Measurements from ENCODE around the gene RGP1.

RGP1 gene

DNA sequence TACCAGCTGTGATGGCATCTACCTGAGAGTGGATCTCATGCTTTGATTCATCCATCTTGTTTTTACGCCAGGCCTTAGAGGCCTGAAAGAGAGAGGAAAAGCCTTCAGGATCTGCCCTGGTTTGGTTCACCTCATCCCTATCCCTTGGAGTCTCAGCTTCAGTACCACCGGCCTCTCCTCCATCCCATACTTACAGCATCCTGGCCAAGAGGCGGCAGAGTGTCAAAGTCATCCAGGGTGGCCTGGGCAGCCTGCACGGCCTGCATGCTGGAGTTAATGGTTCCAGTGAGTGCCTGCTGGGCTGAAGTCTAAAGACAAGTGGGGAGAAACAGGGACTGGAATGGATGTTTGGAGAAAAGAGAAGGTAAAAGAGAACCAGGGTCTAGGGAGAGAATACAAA lies 29.5 kb upstream of the RGP1 start:
- Histone ChIP-seq H3K4me3 (ENCODE audit: insufficient read depth, low read depth, low read length, poor library complexity, severe bottlenecking) (no peak overlapping the region), H3K27ac (ENCODE audit: insufficient read depth, low read length, poor library complexity, severe bottlenecking) (no peak overlapping the region), H3K4me1 (ENCODE audit: control insufficient read depth, insufficient read depth, low read length, poor library complexity, severe bottlenecking) (no peaks in the 10 kb centered on the region), H3K36me3 (ENCODE audit: control insufficient read depth, insufficient read depth, low read length) (peaks cover 100% of the 10 kb centered on the region), H3K9me3 (ENCODE audit: control insufficient read depth, low read length) (no peaks in the 10 kb centered on the region), H3K27me3 (replicated peaks; ENCODE audit: control insufficient read depth, insufficient read depth, low read length, poor library complexity, severe bottlenecking) (no peaks in the 10 kb centered on the region)
- DNase-seq, result no peak

DNA sequence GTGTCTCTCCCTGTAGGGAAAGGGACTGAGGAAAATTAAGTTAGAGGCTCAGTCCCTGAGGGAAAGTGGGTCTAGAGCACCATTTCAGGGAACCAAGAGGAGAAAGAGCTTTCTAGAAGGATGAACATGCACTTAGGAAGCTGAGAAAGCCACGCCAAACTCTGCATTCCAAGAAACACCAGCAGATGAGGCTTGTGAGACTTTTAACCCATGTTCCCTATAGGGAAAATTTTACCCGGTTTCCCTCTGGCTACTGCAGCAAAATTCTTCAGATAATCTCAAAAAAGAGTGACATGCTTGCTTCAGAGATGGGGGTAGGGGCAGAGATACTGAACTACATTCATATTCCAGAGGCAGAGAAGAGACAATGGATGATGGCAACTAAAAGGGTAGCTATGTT lies 25.7 kb upstream of the RGP1 start:
- no peaks in the 10 kb centered on the region for H3K9me3 ChIP-seq (ENCODE audit: control insufficient read depth, low read length)
- H3K27me3 ChIP-seq (replicated peaks; ENCODE audit: control insufficient read depth, insufficient read depth, low read length, poor library complexity, severe bottlenecking), result no peaks in the 10 kb centered on the region
- no peak for DNase-seq
- no peak overlapping the region for H3K27ac ChIP-seq (ENCODE audit: insufficient read depth, low read length, poor library complexity, severe bottlenecking)
- peaks cover 80% of the 10 kb centered on the region for H3K36me3 ChIP-seq (ENCODE audit: control insufficient read depth, insufficient read depth, low read length)
- no peak overlapping the region for H3K4me3 ChIP-seq (ENCODE audit: insufficient read depth, low read depth, low read length, poor library complexity, severe bottlenecking)
- peaks cover 19% of the 10 kb centered on the region for H3K4me1 ChIP-seq (ENCODE audit: control insufficient read depth, insufficient read depth, low read length, poor library complexity, severe bottlenecking)

DNA sequence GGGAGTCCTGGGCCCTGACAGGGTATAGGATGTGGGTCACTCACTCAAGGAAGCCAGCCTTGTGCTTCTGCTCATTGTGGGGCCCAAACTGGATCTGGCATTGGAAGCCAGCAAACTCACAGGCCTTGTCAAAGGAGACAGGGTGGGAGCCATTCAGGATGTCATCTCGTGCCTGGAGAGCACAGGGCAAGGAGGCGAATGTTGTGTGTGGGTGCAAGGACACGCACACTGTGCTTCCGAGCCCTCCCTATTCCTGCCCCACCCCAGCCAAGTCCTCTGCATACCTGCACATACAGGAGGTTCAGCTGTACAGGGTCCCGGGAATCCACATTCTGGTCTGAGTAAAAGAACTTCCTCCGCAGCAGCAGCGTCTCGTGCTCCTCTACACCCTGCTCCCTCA lies 25.2 kb upstream of the RGP1 start:
- Histone ChIP-seq H3K4me3 (ENCODE audit: insufficient read depth, low read depth, low read length, poor library complexity, severe bottlenecking) (no peak overlapping the region), H3K4me1 (ENCODE audit: control insufficient read depth, insufficient read depth, low read length, poor library complexity, severe bottlenecking) (peaks cover 22% of the 10 kb centered on the region), H3K36me3 (ENCODE audit: control insufficient read depth, insufficient read depth, low read length) (peaks cover 75% of the 10 kb centered on the region), H3K27ac (ENCODE audit: insufficient read depth, low read length, poor library complexity, severe bottlenecking) (no peak overlapping the region), H3K27me3 (replicated peaks; ENCODE audit: control insufficient read depth, insufficient read depth, low read length, poor library complexity, severe bottlenecking) (no peaks in the 10 kb centered on the region), H3K9me3 (ENCODE audit: control insufficient read depth, low read length) (no peaks in the 10 kb centered on the region)
- no peak for DNase-seq

DNA sequence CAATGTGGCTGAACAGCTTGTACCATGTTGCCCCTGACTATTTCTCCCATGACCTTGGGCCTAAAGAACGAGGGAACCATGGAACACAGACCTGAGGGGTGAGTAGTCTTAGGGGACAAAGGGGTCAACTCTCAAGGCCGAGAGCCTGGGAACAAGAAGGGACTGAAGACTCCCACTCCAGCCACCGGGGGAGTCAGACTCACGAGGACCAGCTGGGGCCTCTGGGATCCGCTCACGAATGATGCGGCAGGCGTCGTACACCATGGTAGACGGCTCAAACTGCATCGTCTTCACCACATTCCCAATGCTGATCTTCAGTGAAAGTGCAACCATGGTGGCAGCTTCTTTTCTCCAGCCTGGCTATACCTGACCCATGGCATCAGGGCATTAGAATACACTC lies 23.7 kb upstream of the RGP1 start:
- Histone ChIP-seq H3K36me3 (ENCODE audit: control insufficient read depth, insufficient read depth, low read length) (peaks cover 61% of the 10 kb centered on the region), H3K27ac (ENCODE audit: insufficient read depth, low read length, poor library complexity, severe bottlenecking) (no peak overlapping the region), H3K4me3 (ENCODE audit: insufficient read depth, low read depth, low read length, poor library complexity, severe bottlenecking) (no peak overlapping the region)

DNA sequence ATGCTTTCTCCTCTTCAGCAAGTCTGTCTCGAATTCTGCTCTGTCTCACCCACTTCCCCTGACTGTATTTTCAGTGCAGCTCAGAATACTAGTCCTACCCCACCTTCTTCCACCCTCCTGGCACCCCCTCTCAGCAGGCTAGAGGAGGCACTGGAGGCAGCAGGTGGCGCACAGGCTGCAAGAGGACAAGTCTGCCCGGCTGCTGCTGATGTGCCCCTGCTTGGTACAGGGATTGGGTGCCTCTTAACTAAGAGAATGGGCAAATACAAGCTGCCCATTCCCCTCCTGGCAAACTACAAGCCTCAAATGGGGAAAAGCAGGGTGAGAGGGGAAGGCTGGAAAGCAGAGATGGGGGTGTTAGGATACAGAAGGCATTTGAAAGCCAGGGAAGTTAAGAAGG lies 22.2 kb upstream of the RGP1 start:
- no peak overlapping the region for H3K27ac ChIP-seq (ENCODE audit: insufficient read depth, low read length, poor library complexity, severe bottlenecking)
- DNase-seq, result no peak
- no peaks in the 10 kb centered on the region for H3K9me3 ChIP-seq (ENCODE audit: control insufficient read depth, low read length)
- H3K27me3 ChIP-seq (replicated peaks; ENCODE audit: control insufficient read depth, insufficient read depth, low read length, poor library complexity, severe bottlenecking), result no peaks in the 10 kb centered on the region
- H3K4me3 ChIP-seq (ENCODE audit: insufficient read depth, low read depth, low read length, poor library complexity, severe bottlenecking), result no peak overlapping the region
- H3K36me3 ChIP-seq (ENCODE audit: control insufficient read depth, insufficient read depth, low read length), result peaks cover 45% of the 10 kb centered on the region
- H3K4me1 ChIP-seq (ENCODE audit: control insufficient read depth, insufficient read depth, low read length, poor library complexity, severe bottlenecking), result peaks cover 49% of the 10 kb centered on the region

More for the DNA sequence above, 23.7 kb upstream of the RGP1 start:
- H3K27me3 ChIP-seq (replicated peaks; ENCODE audit: control insufficient read depth, insufficient read depth, low read length, poor library complexity, severe bottlenecking), result no peaks in the 10 kb centered on the region
- no peaks in the 10 kb centered on the region for H3K9me3 ChIP-seq (ENCODE audit: control insufficient read depth, low read length)
- DNase-seq, result no peak
- H3K4me1 ChIP-seq (ENCODE audit: control insufficient read depth, insufficient read depth, low read length, poor library complexity, severe bottlenecking), result peaks cover 36% of the 10 kb centered on the region

DNA sequence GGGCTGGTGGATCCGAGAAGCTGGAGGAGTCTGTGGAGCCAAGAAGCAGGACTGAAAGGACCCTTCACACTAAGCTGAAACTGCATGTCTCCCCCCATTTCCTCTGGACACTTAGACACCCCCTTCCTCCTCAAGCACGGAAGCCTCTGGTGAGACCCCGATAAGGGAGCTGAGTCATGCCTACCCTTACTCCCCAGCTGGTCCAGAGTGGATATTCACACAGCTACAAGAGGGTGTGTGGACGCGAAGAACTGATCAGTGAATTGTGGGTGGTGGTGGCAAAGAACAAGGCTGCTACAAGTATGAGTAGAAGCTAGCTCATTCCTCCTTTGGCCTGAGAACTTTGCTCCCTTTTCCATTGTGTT lies 21.4 kb upstream of the RGP1 start:
- H3K27me3 ChIP-seq (replicated peaks; ENCODE audit: control insufficient read depth, insufficient read depth, low read length, poor library complexity, severe bottlenecking), result no peaks in the 10 kb centered on the region
- no peaks in the 10 kb centered on the region for H3K9me3 ChIP-seq (ENCODE audit: control insufficient read depth, low read length)
- peak overlapping the region; percentile 10 for H3K27ac ChIP-seq (ENCODE audit: insufficient read depth, low read length, poor library complexity, severe bottlenecking)
- H3K36me3 ChIP-seq (ENCODE audit: control insufficient read depth, insufficient read depth, low read length), result peaks cover 38% of the 10 kb centered on the region
- H3K4me1 ChIP-seq (ENCODE audit: control insufficient read depth, insufficient read depth, low read length, poor library complexity, severe bottlenecking), result peaks cover 49% of the 10 kb centered on the region
- DNase-seq, result no peak
- H3K4me3 ChIP-seq (ENCODE audit: insufficient read depth, low read depth, low read length, poor library complexity, severe bottlenecking), result no peak overlapping the region

DNA sequence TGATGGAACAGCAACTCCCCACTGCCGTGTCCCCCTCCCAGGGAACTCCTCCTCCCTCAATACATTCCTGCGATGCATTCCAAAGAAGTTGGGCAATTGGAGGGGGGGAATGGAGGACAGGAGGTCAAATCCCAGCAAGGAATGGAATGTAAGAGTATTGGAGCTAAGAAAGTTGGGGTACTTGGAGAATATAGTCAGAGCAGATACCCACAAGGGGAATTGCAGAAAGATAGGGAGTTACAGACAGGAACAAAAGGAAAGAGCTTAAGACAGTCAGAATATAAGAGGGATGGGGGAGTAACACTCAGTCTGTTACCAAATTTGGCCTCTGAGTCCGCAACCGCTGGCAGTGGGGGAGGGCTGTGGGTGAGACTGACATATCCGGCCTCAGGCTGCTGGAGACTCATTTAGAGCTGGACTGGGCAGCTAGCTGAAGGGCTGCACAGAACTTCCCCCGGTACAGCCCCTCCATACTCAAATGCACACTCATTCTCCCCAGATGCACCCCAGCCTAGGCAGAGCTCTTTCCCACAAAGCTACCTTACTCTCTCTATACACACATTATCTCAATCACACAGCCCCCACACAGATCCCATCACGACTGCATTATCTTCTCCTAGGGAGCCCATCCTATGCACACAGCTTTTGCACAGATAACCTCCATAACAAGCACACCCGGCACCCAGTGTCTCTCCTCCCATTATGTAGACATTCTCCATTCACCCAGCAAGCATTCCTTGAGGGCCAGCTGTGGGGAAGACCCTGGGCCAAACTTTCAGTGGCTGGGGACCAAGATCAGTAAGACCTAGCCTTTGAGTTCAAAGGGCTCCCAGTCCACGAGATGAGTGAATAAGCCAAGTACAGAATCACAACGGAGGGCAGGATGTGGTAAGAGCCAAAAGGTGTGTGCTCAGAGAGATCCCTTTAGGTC lies 20.8 kb upstream of the RGP1 start:
- no peaks in the 10 kb centered on the region for H3K9me3 ChIP-seq (ENCODE audit: control insufficient read depth, low read length)

DNA sequence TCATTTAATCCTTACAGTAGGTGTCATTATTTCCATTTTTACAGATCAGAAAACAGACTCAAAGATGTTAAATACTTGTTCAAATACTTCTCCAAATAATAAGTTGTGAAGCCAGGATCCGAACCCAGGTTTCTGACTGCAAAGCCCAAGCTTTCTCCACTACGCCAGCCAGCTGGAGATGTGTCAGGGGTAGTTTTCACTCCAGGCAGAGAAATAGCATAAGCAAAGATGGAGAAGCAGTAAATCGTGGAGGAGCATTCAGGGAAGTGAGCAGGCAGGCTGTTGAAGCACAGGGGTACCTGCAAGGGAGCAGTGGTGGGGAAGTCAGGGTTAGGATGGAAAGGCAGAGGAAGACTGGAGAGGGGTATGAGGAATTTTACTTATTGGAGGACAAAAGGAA lies 20.0 kb upstream of the RGP1 start:
- H3K4me1 ChIP-seq (ENCODE audit: control insufficient read depth, insufficient read depth, low read length, poor library complexity, severe bottlenecking), result peaks cover 57% of the 10 kb centered on the region
- peaks cover 23% of the 10 kb centered on the region for H3K36me3 ChIP-seq (ENCODE audit: control insufficient read depth, insufficient read depth, low read length)
- peak overlapping the region; percentile 4 for H3K4me3 ChIP-seq (ENCODE audit: insufficient read depth, low read depth, low read length, poor library complexity, severe bottlenecking)
- H3K9me3 ChIP-seq (ENCODE audit: control insufficient read depth, low read length), result no peaks in the 10 kb centered on the region
- no peak for DNase-seq
- no peaks in the 10 kb centered on the region for H3K27me3 ChIP-seq (replicated peaks; ENCODE audit: control insufficient read depth, insufficient read depth, low read length, poor library complexity, severe bottlenecking)
- H3K27ac ChIP-seq (ENCODE audit: insufficient read depth, low read length, poor library complexity, severe bottlenecking), result peak overlapping the region; percentile 30

More for the DNA sequence above, 20.8 kb upstream of the RGP1 start:
- peak in 1 of 3 donors; percentile 15 for DNase-seq
- Histone ChIP-seq H3K27me3 (replicated peaks; ENCODE audit: control insufficient read depth, insufficient read depth, low read length, poor library complexity, severe bottlenecking) (no peaks in the 10 kb centered on the region), H3K4me1 (ENCODE audit: control insufficient read depth, insufficient read depth, low read length, poor library complexity, severe bottlenecking) (peaks cover 53% of the 10 kb centered on the region), H3K4me3 (ENCODE audit: insufficient read depth, low read depth, low read length, poor library complexity, severe bottlenecking) (peak overlapping the region; percentile 4), H3K36me3 (ENCODE audit: control insufficient read depth, insufficient read depth, low read length) (peaks cover 31% of the 10 kb centered on the region), H3K27ac (ENCODE audit: insufficient read depth, low read length, poor library complexity, severe bottlenecking) (peak overlapping the region; percentile 10)

DNA sequence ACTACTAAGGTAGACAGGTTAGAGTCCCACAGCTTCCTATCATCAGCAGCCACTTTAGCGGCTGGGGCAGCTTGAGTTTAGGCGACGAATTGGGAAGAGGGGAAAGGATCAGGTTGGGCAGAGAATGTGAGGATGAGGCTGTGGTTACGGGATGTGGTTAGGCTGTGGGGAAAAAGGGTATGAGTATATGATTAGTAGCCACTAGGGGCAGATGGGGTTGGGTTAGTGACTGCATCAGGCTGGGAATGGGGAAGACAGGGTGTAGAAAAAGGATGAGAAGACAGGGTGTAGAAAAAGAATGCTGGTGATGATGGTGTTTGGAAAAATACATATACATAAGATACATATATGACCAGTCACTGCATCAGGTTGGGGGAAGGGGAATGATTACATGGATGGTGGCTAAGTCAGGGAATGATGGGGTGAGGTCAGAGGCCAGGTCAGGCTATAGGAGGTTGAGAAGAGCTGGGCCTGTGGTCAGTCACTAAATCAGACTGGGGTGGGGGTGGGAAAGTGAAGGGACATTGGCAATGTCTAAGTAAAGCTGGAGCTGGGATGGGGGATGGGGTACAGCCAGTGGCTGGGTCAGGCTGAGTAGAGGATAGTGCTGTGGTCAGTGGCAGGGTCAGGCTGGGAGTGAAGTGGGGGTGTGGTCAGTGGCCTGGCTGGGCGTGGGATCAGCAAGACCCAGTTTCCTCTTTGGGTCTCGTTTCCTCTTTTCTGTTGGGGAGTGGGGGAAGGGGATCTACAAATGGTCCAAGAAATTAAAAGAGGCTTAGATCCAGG lies 19.2 kb upstream of the RGP1 start:
- Histone ChIP-seq H3K9me3 (ENCODE audit: control insufficient read depth, low read length) (no peaks in the 10 kb centered on the region), H3K36me3 (ENCODE audit: control insufficient read depth, insufficient read depth, low read length) (peaks cover 15% of the 10 kb centered on the region), H3K27me3 (replicated peaks; ENCODE audit: control insufficient read depth, insufficient read depth, low read length, poor library complexity, severe bottlenecking) (no peaks in the 10 kb centered on the region), H3K4me3 (ENCODE audit: insufficient read depth, low read depth, low read length, poor library complexity, severe bottlenecking) (peak overlapping the region; percentile 16), H3K4me1 (ENCODE audit: control insufficient read depth, insufficient read depth, low read length, poor library complexity, severe bottlenecking) (peaks cover 57% of the 10 kb centered on the region), H3K27ac (ENCODE audit: insufficient read depth, low read length, poor library complexity, severe bottlenecking) (peak overlapping the region; percentile 88)
- peak in 2 of 3 donors; percentile 23 to 47 for DNase-seq

DNA sequence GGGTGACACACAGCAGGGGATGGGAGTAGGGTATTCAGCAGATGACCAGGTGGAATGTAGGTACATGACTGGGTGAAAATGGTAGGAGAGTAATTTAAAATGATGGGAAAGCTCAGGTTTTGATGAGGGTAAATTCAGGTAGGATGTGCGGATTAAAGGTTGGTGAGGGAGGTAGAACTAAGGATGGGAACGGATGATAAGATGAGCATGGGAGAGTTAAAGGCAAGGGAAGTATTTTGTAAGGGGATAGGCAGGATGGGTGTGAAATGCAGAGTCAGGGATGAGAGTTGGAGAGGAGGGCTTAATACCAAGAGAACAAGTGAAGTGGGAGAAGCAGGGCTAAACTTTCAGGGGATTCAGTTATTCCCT lies 18.6 kb upstream of the RGP1 start:
- Histone ChIP-seq H3K9me3 (ENCODE audit: control insufficient read depth, low read length) (no peaks in the 10 kb centered on the region), H3K27me3 (replicated peaks; ENCODE audit: control insufficient read depth, insufficient read depth, low read length, poor library complexity, severe bottlenecking) (no peaks in the 10 kb centered on the region), H3K4me1 (ENCODE audit: control insufficient read depth, insufficient read depth, low read length, poor library complexity, severe bottlenecking) (peaks cover 57% of the 10 kb centered on the region), H3K36me3 (ENCODE audit: control insufficient read depth, insufficient read depth, low read length) (peaks cover 11% of the 10 kb centered on the region), H3K27ac (ENCODE audit: insufficient read depth, low read length, poor library complexity, severe bottlenecking) (peak overlapping the region; percentile 88), H3K4me3 (ENCODE audit: insufficient read depth, low read depth, low read length, poor library complexity, severe bottlenecking) (peak overlapping the region; percentile 16)
- DNase-seq, result no peak
